ENCODE data around the gene MAPRE3.

The MAPRE3 gene

GRCh38 chr2:27016801-27017325, 46.4 kb downstream of the MAPRE3 start:
- Histone ChIP-seq H3K4me1 (ENCODE audit: low read length) (peaks cover 5% of the 10 kb centered on the region; the same call in 1 of the 2 replicates), H3K36me3 (replicated peaks; ENCODE audit: low read depth, low read length) (no peaks in the 10 kb centered on the region), H4K20me1 (ENCODE audit: insufficient read depth, low read length) (no peaks in the 10 kb centered on the region), H3K27me3 (ENCODE audit: low read depth, low read length) (peaks cover 14% of the 10 kb centered on the region), H3K4me3 (ENCODE audit: low read length) (no peak overlapping the region), H2AFZ (ENCODE audit: low read depth, low read length) (no peak overlapping the region), H3K4me2 (ENCODE audit: low read length) (no peak overlapping the region), H3K27ac (ENCODE audit: low read length) (no peak overlapping the region), H3K9ac (ENCODE audit: low read length) (no peak overlapping the region), H3K79me2 (ENCODE audit: low read length) (no peaks in the 10 kb centered on the region), H3K9me3 (ENCODE audit: insufficient read depth, low read length) (no peaks in the 10 kb centered on the region)
- TF ChIP-seq EZH2phosphoT487 (IDR thresholded peaks at IDR 0.05; ENCODE audit: low read depth) (no peak), CTCF (IDR thresholded peaks at IDR 0.05; ENCODE audit: low read depth, low read length) (peak; percentile 79)

GRCh38 chr2:27018142-27018541, 47.7 kb downstream of the MAPRE3 start:
- no peak overlapping the region for H3K4me2 ChIP-seq (ENCODE audit: low read length)
- no peaks in the 10 kb centered on the region for H4K20me1 ChIP-seq (ENCODE audit: insufficient read depth, low read length)

GRCh38 chr2:27019459-27019858, 49.0 kb downstream of the MAPRE3 start:
- no peaks in the 10 kb centered on the region for H3K79me2 ChIP-seq (ENCODE audit: low read length)
- no peaks in the 10 kb centered on the region for H4K20me1 ChIP-seq (ENCODE audit: insufficient read depth, low read length)
- peaks cover 5% of the 10 kb centered on the region; the same call in 1 of the 2 replicates for H3K4me1 ChIP-seq (ENCODE audit: low read length)
- H3K27ac ChIP-seq (ENCODE audit: low read length), result no peak overlapping the region
- no peak overlapping the region for H3K4me2 ChIP-seq (ENCODE audit: low read length)
- H3K36me3 ChIP-seq (replicated peaks; ENCODE audit: low read depth, low read length), result no peaks in the 10 kb centered on the region
- no peak overlapping the region for H3K9ac ChIP-seq (ENCODE audit: low read length)
- H3K9me3 ChIP-seq (ENCODE audit: insufficient read depth, low read length), result no peaks in the 10 kb centered on the region
- no peak overlapping the region for H3K4me3 ChIP-seq (ENCODE audit: low read length)
- TF ChIP-seq CTCF (IDR thresholded peaks at IDR 0.05; ENCODE audit: low read depth, low read length), result no peak
- TF ChIP-seq EZH2phosphoT487 (IDR thresholded peaks at IDR 0.05; ENCODE audit: low read depth), result no peak
- no peak overlapping the region for H2AFZ ChIP-seq (ENCODE audit: low read depth, low read length)
- peaks cover 5% of the 10 kb centered on the region; the same call in 1 of the 2 replicates for H3K27me3 ChIP-seq (ENCODE audit: low read depth, low read length)

More at GRCh38 chr2:27018142-27018541, 47.7 kb downstream of the MAPRE3 start:
- Histone ChIP-seq H3K4me1 (ENCODE audit: low read length) (peaks cover 5% of the 10 kb centered on the region; the same call in 1 of the 2 replicates), H3K4me3 (ENCODE audit: low read length) (no peak overlapping the region), H3K9me3 (ENCODE audit: insufficient read depth, low read length) (no peaks in the 10 kb centered on the region), H3K79me2 (ENCODE audit: low read length) (no peaks in the 10 kb centered on the region), H2AFZ (ENCODE audit: low read depth, low read length) (no peak overlapping the region), H3K9ac (ENCODE audit: low read length) (no peak overlapping the region), H3K27me3 (ENCODE audit: low read depth, low read length) (peaks cover 11% of the 10 kb centered on the region), H3K27ac (ENCODE audit: low read length) (no peak overlapping the region), H3K36me3 (replicated peaks; ENCODE audit: low read depth, low read length) (no peaks in the 10 kb centered on the region)
- TF ChIP-seq CTCF (IDR thresholded peaks at IDR 0.05; ENCODE audit: low read depth, low read length) (no peak), EZH2phosphoT487 (IDR thresholded peaks at IDR 0.05; ENCODE audit: low read depth) (no peak)

GRCh38 chr2:27019931-27020855, 49.8 kb downstream of the MAPRE3 start:
- Histone ChIP-seq H3K36me3 (replicated peaks; ENCODE audit: low read depth, low read length) (no peaks in the 10 kb centered on the region), H2AFZ (ENCODE audit: low read depth, low read length) (no peak overlapping the region), H3K9me3 (ENCODE audit: insufficient read depth, low read length) (no peaks in the 10 kb centered on the region), H3K79me2 (ENCODE audit: low read length) (no peaks in the 10 kb centered on the region), H3K4me3 (ENCODE audit: low read length) (no peak overlapping the region), H3K27ac (ENCODE audit: low read length) (no peak overlapping the region), H3K27me3 (ENCODE audit: low read depth, low read length) (peaks cover 5% of the 10 kb centered on the region; the same call in 1 of the 2 replicates), H3K4me1 (ENCODE audit: low read length) (peaks cover 5% of the 10 kb centered on the region; the same call in 1 of the 2 replicates), H4K20me1 (ENCODE audit: insufficient read depth, low read length) (no peaks in the 10 kb centered on the region), H3K9ac (ENCODE audit: low read length) (no peak overlapping the region), H3K4me2 (ENCODE audit: low read length) (no peak overlapping the region)
- TF ChIP-seq EZH2phosphoT487 (IDR thresholded peaks at IDR 0.05; ENCODE audit: low read depth), result no peak
- no peak for TF ChIP-seq CTCF (IDR thresholded peaks at IDR 0.05; ENCODE audit: low read depth, low read length)
